BJ (cell line): Measurements from ENCODE around the gene MUSK. TPM values are rescaled to one million over a fixed set of nuclear protein-coding genes. Genes with fewer than 3 reads are reported as not detected.

Source experiments
- CTCF ChIA-PET: fragments of 350-600 bp; formaldehyde crosslinking; extraction: SDS; loops from one replicate; lab custom pipeline; 2021; ENCODE audit warnings: antibody characterized with exemption, inconsistent platforms; lab: Yijun Ruan, JAX
- POLR2A ChIA-PET: fragments of 300-600 bp; sonication (Branson Sonifier 250); formaldehyde crosslinking; extraction: SDS; loops from one replicate; lab custom pipeline; 2021; ENCODE audit warnings: antibody characterized with exemption; lab: Charles Lee
- DNase-seq: peaks from one replicate; pipeline ENCODE4 v3.0.0-alpha.2; 2011; ENCODE audit warnings: low read depth
- H3K27me3 ChIP-seq: 2 replicates; pipeline ENCODE4 v1.6.0; 2011; ENCODE audit warnings: low read length; ENCODE audit not compliant: control insufficient read depth, insufficient read depth
- H3K36me3 ChIP-seq: 2 replicates; pipeline ENCODE4 v1.5.1; 2011; ENCODE audit warnings: low read length; ENCODE audit not compliant: control insufficient read depth, insufficient read depth
- H3K4me3 ChIP-seq: 2 replicates; pipeline ENCODE4 v1.5.1; 2011; ENCODE audit warnings: low read depth, mild to moderate bottlenecking, control low read depth, low read length
- polyA plus RNA-seq: library from polyadenylated mRNA; depleted of rRNA; stranded (reverse); fragments of >200 nt; gene quantifications from 2 replicates; pipeline ENCODE4 v1.2.3, GENCODE V29; 2011
- TF ChIP-seq, protein P1 (sequence below): IDR thresholded peaks from 2 replicates; pipeline ENCODE4 v1.5.1; 2011; ENCODE audit warnings: low read depth, mild to moderate bottlenecking, control low read depth, inconsistent platforms, low read length, moderate library complexity; ENCODE audit not compliant: insufficient read depth

The MUSK gene
- polyA plus RNA-seq, 1 experiment = 0.04 TPM

DNA sequence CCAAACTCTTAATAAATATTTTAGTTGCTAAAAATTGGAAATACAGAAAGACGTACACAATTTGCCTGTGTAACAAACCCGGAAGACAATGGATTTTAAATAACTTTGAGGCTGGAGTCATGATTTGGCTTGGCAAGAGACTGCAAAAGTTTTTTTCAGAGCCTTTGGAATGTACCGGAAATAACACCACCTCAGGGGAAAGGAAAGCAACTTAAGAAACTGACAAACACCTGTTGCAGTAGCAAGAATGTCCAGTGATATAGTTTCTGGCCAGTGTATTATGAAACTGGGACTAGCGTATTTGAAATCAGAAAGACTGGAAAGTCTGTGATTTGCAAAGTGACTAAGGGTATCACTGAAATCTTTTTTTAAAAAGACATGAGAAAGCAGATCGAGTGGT, 842 bp downstream of the MUSK start:
- H3K36me3 ChIP-seq = no peaks in the 10 kb centered on the region
- H3K27me3 ChIP-seq = no peaks in the 10 kb centered on the region
- CTCF ChIA-PET = no interaction called here
- TF ChIP-seq, protein P1, sequence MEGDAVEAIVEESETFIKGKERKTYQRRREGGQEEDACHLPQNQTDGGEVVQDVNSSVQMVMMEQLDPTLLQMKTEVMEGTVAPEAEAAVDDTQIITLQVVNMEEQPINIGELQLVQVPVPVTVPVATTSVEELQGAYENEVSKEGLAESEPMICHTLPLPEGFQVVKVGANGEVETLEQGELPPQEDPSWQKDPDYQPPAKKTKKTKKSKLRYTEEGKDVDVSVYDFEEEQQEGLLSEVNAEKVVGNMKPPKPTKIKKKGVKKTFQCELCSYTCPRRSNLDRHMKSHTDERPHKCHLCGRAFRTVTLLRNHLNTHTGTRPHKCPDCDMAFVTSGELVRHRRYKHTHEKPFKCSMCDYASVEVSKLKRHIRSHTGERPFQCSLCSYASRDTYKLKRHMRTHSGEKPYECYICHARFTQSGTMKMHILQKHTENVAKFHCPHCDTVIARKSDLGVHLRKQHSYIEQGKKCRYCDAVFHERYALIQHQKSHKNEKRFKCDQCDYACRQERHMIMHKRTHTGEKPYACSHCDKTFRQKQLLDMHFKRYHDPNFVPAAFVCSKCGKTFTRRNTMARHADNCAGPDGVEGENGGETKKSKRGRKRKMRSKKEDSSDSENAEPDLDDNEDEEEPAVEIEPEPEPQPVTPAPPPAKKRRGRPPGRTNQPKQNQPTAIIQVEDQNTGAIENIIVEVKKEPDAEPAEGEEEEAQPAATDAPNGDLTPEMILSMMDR = no peak
- no peak overlapping the region for H3K4me3 ChIP-seq
- POLR2A ChIA-PET = no interaction called here
- no peak for DNase-seq

DNA sequence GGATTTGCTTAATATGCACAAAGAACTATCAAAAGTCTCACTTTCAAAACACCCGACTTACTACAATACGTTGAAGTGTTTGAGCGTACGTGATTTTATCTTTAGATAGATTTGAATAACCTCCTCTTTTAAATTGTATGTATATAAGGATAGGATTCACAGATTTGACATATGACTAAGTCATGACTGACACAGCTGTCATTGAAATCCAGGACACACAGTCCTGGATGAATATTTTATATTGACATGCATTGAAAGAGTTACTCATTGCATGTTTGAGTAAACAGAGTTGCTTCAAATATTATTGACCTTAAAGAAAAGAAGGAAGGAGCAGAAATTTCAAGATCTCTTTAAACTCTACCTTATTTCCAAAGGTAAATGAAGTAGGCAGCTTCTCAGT, 3.3 kb downstream of the MUSK start:
- no peaks in the 10 kb centered on the region for H3K36me3 ChIP-seq
- CTCF ChIA-PET = interaction anchor here (1.3 kb wide), 1 partner anchor 12 kb away, joined by 3 read pairs; no protein-coding TSS in a partner anchor
- H3K27me3 ChIP-seq = no peaks in the 10 kb centered on the region
- no peak for DNase-seq
- TF ChIP-seq, protein P1 = no peak
- H3K4me3 ChIP-seq = no peak overlapping the region
- POLR2A ChIA-PET = no interaction called here

DNA sequence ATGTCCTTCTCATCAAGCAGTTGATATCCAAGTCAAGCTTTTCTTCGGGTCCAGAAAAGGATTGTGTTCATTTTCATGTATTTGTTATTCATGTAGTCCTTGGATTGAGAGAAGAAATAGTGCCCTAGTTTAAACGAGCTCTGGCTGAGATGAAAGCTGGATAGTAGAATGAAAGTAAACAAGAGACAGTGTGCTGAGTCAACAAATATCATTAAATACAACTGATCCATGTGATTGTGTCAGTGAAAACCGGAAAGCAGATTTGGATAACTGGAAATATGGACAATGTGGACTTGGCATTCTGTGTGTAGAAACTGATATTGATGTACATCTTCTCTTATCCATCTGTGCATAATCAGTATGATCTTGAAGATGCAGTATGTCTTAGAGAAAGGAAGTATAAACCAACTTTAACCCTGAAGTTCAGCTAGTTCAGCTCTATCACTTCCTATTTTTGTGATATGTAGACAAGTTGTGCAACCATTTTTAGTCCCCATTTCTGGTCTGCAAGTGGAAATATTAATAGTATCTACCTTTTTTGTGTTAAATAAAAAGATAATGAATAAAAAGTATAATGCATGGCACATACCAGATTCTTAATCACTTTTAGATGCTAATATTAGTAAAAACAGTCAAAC, 4.4 kb downstream of the MUSK start:
- H3K36me3 ChIP-seq = no peaks in the 10 kb centered on the region
- no peaks in the 10 kb centered on the region for H3K27me3 ChIP-seq
- POLR2A ChIA-PET = no interaction called here
- TF ChIP-seq, protein P1 = no peak
- no peak overlapping the region for H3K4me3 ChIP-seq
- no peak for DNase-seq
- CTCF ChIA-PET = interaction anchor here (1.0 to 1.3 kb wide), 2 partner anchors 11 to 13 kb away, joined by 3 read pairs; no protein-coding TSS in a partner anchor

DNA sequence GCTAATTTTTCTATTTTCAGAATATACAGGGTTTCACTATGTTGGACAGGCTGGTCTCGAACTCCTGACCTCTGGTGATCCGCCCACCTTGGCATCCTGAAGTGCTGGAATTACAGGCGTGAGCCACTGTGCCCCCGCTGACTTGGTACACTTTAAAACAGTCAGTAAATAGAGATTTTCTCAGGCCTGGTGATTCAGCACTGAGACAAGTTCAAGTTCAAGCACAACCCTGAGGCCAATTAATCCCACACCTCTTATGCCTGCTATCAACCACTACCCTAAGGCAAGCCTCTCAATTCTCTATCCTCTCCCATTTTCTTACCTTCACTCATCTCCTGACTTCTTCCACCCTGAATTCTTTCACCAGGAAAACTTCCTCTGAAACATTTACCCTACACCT, 18.9 kb downstream of the MUSK start:
- TF ChIP-seq, protein P1 = no peak
- Histone ChIP-seq H3K27me3 (no peaks in the 10 kb centered on the region), H3K36me3 (no peaks in the 10 kb centered on the region), H3K4me3 (no peak overlapping the region)
- ChIA-PET CTCF (no interaction called here), POLR2A (interaction anchor here (0.5 kb wide), 1 partner anchor 1041 kb away, joined by 4 read pairs; no protein-coding TSS in a partner anchor)
- no peak for DNase-seq

DNA sequence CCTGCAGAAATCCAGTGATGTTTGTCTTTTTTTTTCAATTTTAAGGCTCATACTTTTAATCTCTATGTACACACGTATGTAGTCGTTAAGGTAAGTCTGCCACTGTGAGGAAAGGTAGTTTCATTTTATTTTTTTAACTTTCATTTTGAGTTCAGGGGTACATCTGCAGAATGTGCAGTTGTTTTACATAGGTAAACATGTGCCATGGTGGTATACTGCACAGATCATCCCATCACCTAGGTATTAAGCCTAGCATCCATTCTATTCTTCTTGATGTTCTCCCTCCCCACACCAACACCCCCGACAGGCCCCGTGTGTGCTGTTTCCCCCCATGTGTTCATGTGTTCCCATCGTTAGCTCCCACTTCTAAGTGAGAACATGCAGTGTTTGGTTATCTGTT, 19.7 kb downstream of the MUSK start:
- no peaks in the 10 kb centered on the region for H3K27me3 ChIP-seq
- no peak for DNase-seq
- CTCF ChIA-PET = no interaction called here
- POLR2A ChIA-PET = no interaction called here
- no peaks in the 10 kb centered on the region for H3K36me3 ChIP-seq
- TF ChIP-seq, protein P1 = no peak
- H3K4me3 ChIP-seq = no peak overlapping the region
